ENCODE data around the gene NPAS3. TPM values are rescaled to one million over a fixed set of nuclear protein-coding genes. Genes with fewer than 3 reads are reported as not detected.

The NPAS3 gene
- total and polyA plus RNA-seq, 2 donors (not counting 3 experiments of a cell fraction or from before 2014, with no cell fraction given), result 0.10 to 0.13 TPM

GRCh38 chr14:33709283-33709682, 770.6 kb downstream of the NPAS3 start:
- TF ChIP-seq EZH2 (IDR thresholded peaks at IDR 0.05; ENCODE audit: borderline replicate concordance, low read depth, low read length, severe bottlenecking) (no peak), CTCF (IDR thresholded peaks at IDR 0.05; ENCODE audit: extremely low read depth in 1 of 2, insufficient read depth in 1 of 2, low read depth in 1 of 2, low read length in 2 of 2) (no peak), FOS (IDR thresholded peaks at IDR 0.05; ENCODE audit: borderline replicate concordance, insufficient read depth, low read length) (no peak), MYC (IDR thresholded peaks at IDR 0.05; ENCODE audit: low read depth, low read length) (no peak), POLR2AphosphoS5 (IDR thresholded peaks at IDR 0.05; ENCODE audit: insufficient read depth, low read depth, low read length) (no peak), POLR2A (IDR thresholded peaks at IDR 0.05; ENCODE audit: low read depth, low read length) (no peak), GATA2 (IDR thresholded peaks at IDR 0.05; ENCODE audit: insufficient read depth, insufficient read length, low read depth, low read length) (no peak), JUN (IDR thresholded peaks at IDR 0.05; ENCODE audit: borderline replicate concordance, insufficient read depth, insufficient read length, low read depth) (no peak), MAX (IDR thresholded peaks at IDR 0.05; ENCODE audit: insufficient read depth, insufficient read length) (no peak)
- no peaks in the 10 kb centered on the region for H3K9me3 ChIP-seq (replicated peaks; ENCODE audit: control insufficient read depth, insufficient read depth, low read length)
- dilution Hi-C loops (cut with MboI; ENCODE audit: extremely low pct_ligation_motif_present, low sequenced_read_pairs) (no loop called here), intact Hi-C loops (cut with micrococcal nuclease) (no loop called here)
- no TSS peak for BruUV-seq (replicated peaks)
- H3K4me3 ChIP-seq (replicated peaks in 1 of 3; ENCODE audit: insufficient read depth in 1 of 3, low read depth in 1 of 3, low read length in 3 of 3), result no peak overlapping the region
- ChIA-PET CTCF (no interaction called here), POLR2A (no interaction called here)
- H3K79me2 ChIP-seq (ENCODE audit: control insufficient read depth, insufficient read depth, low read length), result no peaks in the 10 kb centered on the region
- no peak overlapping the region for H2AFZ ChIP-seq (ENCODE audit: low read depth, low read length)
- no peaks in the 10 kb centered on the region for H3K27me3 ChIP-seq (ENCODE audit: control insufficient read depth in 2 of 2, insufficient read depth in 2 of 2, low read length in 2 of 2)
- no peak overlapping the region for H3K27ac ChIP-seq (ENCODE audit: insufficient read depth, low read depth, low read length)
- no peak overlapping the region for H3K9ac ChIP-seq (replicated peaks; ENCODE audit: extremely low read depth, insufficient read depth, low read length)
- no peaks in the 10 kb centered on the region for H3K9me1 ChIP-seq (replicated peaks; ENCODE audit: control insufficient read depth, extremely low read depth, insufficient read depth, low read length)
- H3K4me2 ChIP-seq (ENCODE audit: insufficient read depth, low read length), result no peak overlapping the region
- no peaks in the 10 kb centered on the region for H3K36me3 ChIP-seq (ENCODE audit: control insufficient read depth in 2 of 2, extremely low read depth in 1 of 2, insufficient read depth in 2 of 2, low read length in 2 of 2)
- H3K4me1 ChIP-seq (ENCODE audit: control insufficient read depth, extremely low read depth, insufficient read depth, low read length), result no peaks in the 10 kb centered on the region
- H4K20me1 ChIP-seq (replicated peaks; ENCODE audit: control insufficient read depth, extremely low read depth, insufficient read depth, low read length), result no peaks in the 10 kb centered on the region
- FAIRE-seq (no peak), DNase-seq (ENCODE audit: low read depth, low spot score) (no peak)

Data from endothelial cell of umbilical vein (primary cell).